OCI-LY3 (cell line): ENCODE measurements around the gene SLC26A8.

Experiments used
- EZH2phosphoT487 ChIP-seq: fragments of 200-600 bp; shearing (Covaris generic); IDR thresholded peaks from 2 replicates; pipeline ENCODE4 v1.6.1; 2018; ENCODE audit warnings: antibody characterized with exemption, mixed run types, low read depth
- TF ChIP-seq, protein P1 (sequence below): fragments of 200-600, 300-600 bp; sonication (generic); IDR thresholded peaks from 2 replicates; pipeline ENCODE4 v1.5.1; 2014; ENCODE audit warnings: antibody characterized with exemption, low read length, low read depth

- TF ChIP-seq, protein P1, sequence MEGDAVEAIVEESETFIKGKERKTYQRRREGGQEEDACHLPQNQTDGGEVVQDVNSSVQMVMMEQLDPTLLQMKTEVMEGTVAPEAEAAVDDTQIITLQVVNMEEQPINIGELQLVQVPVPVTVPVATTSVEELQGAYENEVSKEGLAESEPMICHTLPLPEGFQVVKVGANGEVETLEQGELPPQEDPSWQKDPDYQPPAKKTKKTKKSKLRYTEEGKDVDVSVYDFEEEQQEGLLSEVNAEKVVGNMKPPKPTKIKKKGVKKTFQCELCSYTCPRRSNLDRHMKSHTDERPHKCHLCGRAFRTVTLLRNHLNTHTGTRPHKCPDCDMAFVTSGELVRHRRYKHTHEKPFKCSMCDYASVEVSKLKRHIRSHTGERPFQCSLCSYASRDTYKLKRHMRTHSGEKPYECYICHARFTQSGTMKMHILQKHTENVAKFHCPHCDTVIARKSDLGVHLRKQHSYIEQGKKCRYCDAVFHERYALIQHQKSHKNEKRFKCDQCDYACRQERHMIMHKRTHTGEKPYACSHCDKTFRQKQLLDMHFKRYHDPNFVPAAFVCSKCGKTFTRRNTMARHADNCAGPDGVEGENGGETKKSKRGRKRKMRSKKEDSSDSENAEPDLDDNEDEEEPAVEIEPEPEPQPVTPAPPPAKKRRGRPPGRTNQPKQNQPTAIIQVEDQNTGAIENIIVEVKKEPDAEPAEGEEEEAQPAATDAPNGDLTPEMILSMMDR = no peak
- TF ChIP-seq EZH2phosphoT487 = no peak
These were observed 129.7 kb downstream of the SLC26A8 start for GRCh38 chr6:35894776-35895175.
